WI38 (cell line): ENCODE results near the gene ELN.
A peak's percentile ranks its signal among the peaks of the same experiment; 100 is the strongest.
"Not testable (repeated sequence)": the region's sequence is repeated elsewhere in the genome, so short reads cannot be mapped to it uniquely, and the experiment has no call there.

Source experiments
- H3K4me3 ChIP-seq: 2 replicates; pipeline ENCODE4 v1.5.1; 2011; ENCODE audit warnings: low read depth, mild to moderate bottlenecking, control low read depth, low read length
- CTCF ChIP-seq: IDR thresholded peaks from 2 replicates; pipeline ENCODE4 v1.5.1; 2012; ENCODE audit warnings: low read depth, mild to moderate bottlenecking, control low read depth, low read length

Gene ELN

GRCh38 chr7:74027683-74028320 lies at the start of gene ELN:
Gene ELN, plus strand, starts transcription at chr7:74028173. Its CDS starts 15 bp downstream, at chr7:74028188.
- H3K4me3 ChIP-seq: peak within 1 kb of the TSS; percentile 39
- TF ChIP-seq CTCF: no peak

GRCh38 chr7:73978661-73979563 lies 49.1 kb upstream of the ELN start:
- no peak overlapping the region for H3K4me3 ChIP-seq
- peak; percentile 27; the same call in 1 of the 2 replicates for TF ChIP-seq CTCF

GRCh38 chr7:73979656-73980055 lies 48.3 kb upstream of the ELN start:
- not testable (repeated sequence) for H3K4me3 ChIP-seq

GRCh38 chr7:73980206-73980605 lies 47.8 kb upstream of the ELN start:
- H3K4me3 ChIP-seq: no peak overlapping the region
- TF ChIP-seq CTCF: no peak

GRCh38 chr7:73981933-73982332 lies 46.0 kb upstream of the ELN start:
- no peak for TF ChIP-seq CTCF
- H3K4me3 ChIP-seq: no peak overlapping the region

- H3K4me3 ChIP-seq: no peak overlapping the region
- TF ChIP-seq CTCF: no peak
These were observed 44.4 kb upstream of the ELN start for GRCh38 chr7:73983437-73984164.

- no peak overlapping the region for H3K4me3 ChIP-seq
- TF ChIP-seq CTCF: no peak
These were observed 43.3 kb upstream of the ELN start for GRCh38 chr7:73984481-73985205.
